SU-DHL-6 (cell line): ENCODE results near the gene SCGB3A1.

Source experiments
- EZH2phosphoT487 ChIP-seq: fragments of 200-600 bp; sonication (generic), shearing (Covaris generic); conservative IDR thresholded peaks from 2 replicates; pipeline ENCODE4 v1.6.1; 2018; ENCODE audit warnings: mild to moderate bottlenecking, antibody characterized with exemption, low read length, moderate library complexity, mixed read lengths
- TF ChIP-seq, protein P1 (sequence below): fragments of 200-600 bp; sonication (generic); IDR thresholded peaks from one replicate; pipeline ENCODE4 v1.5.1; 2017; ENCODE audit warnings: antibody characterized with exemption, mild to moderate bottlenecking, low read length, moderate library complexity; ENCODE audit not compliant: insufficient read depth, poor library complexity, severe bottlenecking

DNA sequence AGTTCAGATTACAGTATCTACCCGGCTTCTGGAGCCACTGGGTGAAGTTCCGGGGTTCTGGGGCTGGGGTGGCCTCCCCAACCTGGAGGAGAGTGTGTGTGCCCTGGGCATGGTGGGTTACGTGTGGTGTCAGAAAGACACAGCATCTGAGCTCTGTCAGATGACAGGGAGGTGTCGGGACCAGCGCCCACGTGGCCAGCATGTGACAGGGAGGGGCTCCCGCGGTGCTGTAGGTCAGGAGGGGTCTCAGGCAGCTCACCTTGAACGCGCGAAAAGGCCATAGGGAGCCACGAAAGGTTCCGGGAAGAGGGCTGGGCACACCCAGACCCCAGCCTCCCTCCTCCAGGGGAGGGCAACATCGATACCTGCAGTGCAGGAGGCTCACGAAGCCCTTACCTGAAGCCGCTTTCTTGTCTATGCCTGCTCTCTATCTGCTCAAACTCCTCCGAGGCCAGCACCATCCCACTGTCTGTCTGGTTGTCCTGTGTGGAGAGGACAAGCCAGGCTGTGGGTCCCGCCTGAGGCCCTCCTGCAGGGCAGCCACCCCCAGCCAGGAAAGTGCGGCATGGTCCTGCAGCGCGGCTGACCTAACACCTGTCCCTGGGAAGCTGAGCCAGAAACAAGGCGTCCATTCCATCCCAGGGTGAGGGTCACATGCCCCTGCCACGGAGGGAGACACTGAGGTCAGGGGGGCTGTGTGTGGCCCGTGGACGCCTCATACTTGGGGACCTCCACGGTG lies 17.4 kb upstream of the SCGB3A1 start:
- TF ChIP-seq, protein P1, sequence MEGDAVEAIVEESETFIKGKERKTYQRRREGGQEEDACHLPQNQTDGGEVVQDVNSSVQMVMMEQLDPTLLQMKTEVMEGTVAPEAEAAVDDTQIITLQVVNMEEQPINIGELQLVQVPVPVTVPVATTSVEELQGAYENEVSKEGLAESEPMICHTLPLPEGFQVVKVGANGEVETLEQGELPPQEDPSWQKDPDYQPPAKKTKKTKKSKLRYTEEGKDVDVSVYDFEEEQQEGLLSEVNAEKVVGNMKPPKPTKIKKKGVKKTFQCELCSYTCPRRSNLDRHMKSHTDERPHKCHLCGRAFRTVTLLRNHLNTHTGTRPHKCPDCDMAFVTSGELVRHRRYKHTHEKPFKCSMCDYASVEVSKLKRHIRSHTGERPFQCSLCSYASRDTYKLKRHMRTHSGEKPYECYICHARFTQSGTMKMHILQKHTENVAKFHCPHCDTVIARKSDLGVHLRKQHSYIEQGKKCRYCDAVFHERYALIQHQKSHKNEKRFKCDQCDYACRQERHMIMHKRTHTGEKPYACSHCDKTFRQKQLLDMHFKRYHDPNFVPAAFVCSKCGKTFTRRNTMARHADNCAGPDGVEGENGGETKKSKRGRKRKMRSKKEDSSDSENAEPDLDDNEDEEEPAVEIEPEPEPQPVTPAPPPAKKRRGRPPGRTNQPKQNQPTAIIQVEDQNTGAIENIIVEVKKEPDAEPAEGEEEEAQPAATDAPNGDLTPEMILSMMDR, result no peak
- no peak for TF ChIP-seq EZH2phosphoT487
